Gastroesophageal sphincter (tissue), 4 donors: Measurements from ENCODE around the gene MEGF11. TPM values are rescaled to one million over a fixed set of nuclear protein-coding genes. Genes with fewer than 3 reads are reported as not detected.

Source experiments
- ATAC-seq: fragments of 150-250 bp; one replicate; pipeline ENCODE4 v1.9.1; 2016; ENCODE audit warnings: mild to moderate bottlenecking, moderate library complexity
- H3K27ac ChIP-seq, 4 donors: fragments of 200-600 bp; sonication (generic) in 3 of 4; 1 replicate in 3 of 4; 2 replicates in 1 of 4; pipeline ENCODE4 v1.5.1; 2016 to 2019
- H3K27me3 ChIP-seq: fragments of 200-600 bp; sonication (generic); one replicate; pipeline ENCODE4 v1.5.1; 2019
- H3K36me3 ChIP-seq, 2 donors: fragments of 200-600 bp; sonication (generic); one replicate each; pipeline ENCODE4 v1.5.1; 2019; ENCODE audit warnings: control low read depth in 1 of 2
- H3K4me1 ChIP-seq, 3 donors: fragments of 200-600 bp; sonication (generic); 1 replicate in 2 of 3; 2 replicates in 1 of 3; pipeline ENCODE4 v1.5.1; 2016 to 2019; ENCODE audit warnings: control low read depth in 2 of 3
- H3K4me3 ChIP-seq, 2 donors: fragments of 200-600 bp; sonication (generic); one replicate each; pipeline ENCODE4 v1.5.1; 2019; ENCODE audit warnings: mild to moderate bottlenecking in 1 of 2, moderate library complexity in 1 of 2
- H3K9me3 ChIP-seq, 3 donors: fragments of 200-600 bp; sonication (generic); one replicate each; pipeline ENCODE4 v1.5.1; 2017 to 2019; ENCODE audit warnings: control low read depth in 2 of 3
- CTCF ChIP-seq, 4 experiments: fragments of 200-600 bp in 2 of 4; fragments of 450-650 bp in 2 of 4; sonication (generic) in 1 of 4; IDR thresholded peaks; one replicate each; pipeline ENCODE4 v1.5.1; 2017 to 2019; ENCODE audit warnings: antibody characterized with exemption in 4 of 4, mild to moderate bottlenecking in 2 of 4, moderate library complexity in 2 of 4
- EP300 ChIP-seq: sonication (generic); formaldehyde crosslinking; IDR thresholded peaks from one replicate; pipeline ENCODE4 v1.6.1; 2017; ENCODE audit warnings: antibody characterized with exemption, mild to moderate bottlenecking
- POLR2A ChIP-seq, 2 donors: fragments of 450-650 bp; IDR thresholded peaks; one replicate each; pipeline ENCODE4 v1.6.1; 2017; ENCODE audit warnings: antibody characterized with exemption in 2 of 2, mild to moderate bottlenecking in 2 of 2, moderate library complexity in 1 of 2
- POLR2AphosphoS5 ChIP-seq: sonication (generic); formaldehyde crosslinking; IDR thresholded peaks from one replicate; pipeline ENCODE4 v1.6.1; 2017; ENCODE audit warnings: antibody characterized with exemption
- WGBS, 2 donors: methylation state at CpG; one replicate each; pipeline ENCODE4 v1.1.5; 2018; ENCODE audit warnings: low coverage in 1 of 2; 5-methylcytosine and 5-hydroxymethylcytosine counted together
- total RNA-seq, 4 donors: library from RNA; depleted of rRNA; stranded (reverse); fragments of >200 nt; gene quantifications; one replicate each; pipeline ENCODE4 v1.1.0, GENCODE V29; 2016

MEGF11 gene
- total RNA-seq, 4 donors from 2014 or later = 0.08 TPM; not detected in 3

GRCh38 chr15:66131200-66131599, 122.3 kb downstream of the MEGF11 start:
- Histone ChIP-seq H3K4me3 (no peak overlapping the region), H3K27me3 (peaks cover 26% of the 10 kb centered on the region), H3K9me3 (no peaks in the 10 kb centered on the region), H3K27ac (no peak overlapping the region), H3K4me1 (no peaks in the 10 kb centered on the region), H3K36me3 (no peaks in the 10 kb centered on the region)
- TF ChIP-seq EP300 (no peak), POLR2A (IDR thresholded peaks at IDR 0.05) (no peak), POLR2AphosphoS5 (no peak), CTCF (IDR thresholded peaks at IDR 0.05) (no peak)
- WGBS, 2 donors = 100% methylated on average over 1 of the region's 4 CpGs
- no peak for ATAC-seq

GRCh38 chr15:66130496-66131034, 123.0 kb downstream of the MEGF11 start:
- no peaks in the 10 kb centered on the region for H3K4me1 ChIP-seq
- H3K36me3 ChIP-seq = no peaks in the 10 kb centered on the region
- WGBS, 2 donors = 65 to 69% methylated on average over 3 of the region's 3 CpGs
- H3K27ac ChIP-seq = no peak overlapping the region
- no peak for ATAC-seq
- H3K4me3 ChIP-seq = no peak overlapping the region
- no peak for TF ChIP-seq POLR2AphosphoS5
- TF ChIP-seq CTCF (IDR thresholded peaks at IDR 0.05) = no peak
- no peak for TF ChIP-seq EP300
- no peak for TF ChIP-seq POLR2A (IDR thresholded peaks at IDR 0.05)
- no peaks in the 10 kb centered on the region for H3K9me3 ChIP-seq
- peaks cover 33% of the 10 kb centered on the region for H3K27me3 ChIP-seq

- Histone ChIP-seq H3K4me3 (no peak overlapping the region), H3K9me3 (no peaks in the 10 kb centered on the region), H3K27ac (no peak overlapping the region), H3K27me3 (peaks cover 42% of the 10 kb centered on the region), H3K36me3 (no peaks in the 10 kb centered on the region), H3K4me1 (no peaks in the 10 kb centered on the region)
- no peak for ATAC-seq
- TF ChIP-seq CTCF (IDR thresholded peaks at IDR 0.05) = no peak
- no peak for TF ChIP-seq POLR2AphosphoS5
- TF ChIP-seq EP300 = no peak
- TF ChIP-seq POLR2A (IDR thresholded peaks at IDR 0.05) = no peak
- 34 to 40% methylated on average over 4 to 6 of the region's 7 CpGs for WGBS, 2 donors
Measured at GRCh38 chr15:66129586-66129985, 124.0 kb downstream of the MEGF11 start.

- ATAC-seq = no peak
- Histone ChIP-seq H3K27ac (no peak overlapping the region), H3K4me3 (no peak overlapping the region), H3K9me3 (no peaks in the 10 kb centered on the region), H3K27me3 (peaks cover 55% of the 10 kb centered on the region), H3K4me1 (no peaks in the 10 kb centered on the region), H3K36me3 (no peaks in the 10 kb centered on the region)
- WGBS, 2 donors = 64% methylated on average over 7 of the region's 8 CpGs; no CpG with 5 or more reads in 1 of the 2 donors
- TF ChIP-seq POLR2AphosphoS5 (no peak), CTCF (IDR thresholded peaks at IDR 0.05) (no peak), EP300 (no peak), POLR2A (IDR thresholded peaks at IDR 0.05) (no peak)
Measured at GRCh38 chr15:66128116-66128680, 125.4 kb downstream of the MEGF11 start.

- TF ChIP-seq POLR2A (IDR thresholded peaks at IDR 0.05) = no peak
- TF ChIP-seq EP300 = no peak
- TF ChIP-seq POLR2AphosphoS5 = no peak
- TF ChIP-seq CTCF (IDR thresholded peaks at IDR 0.05) = no peak
Measured at GRCh38 chr15:66126456-66126855, 127.1 kb downstream of the MEGF11 start.

More at GRCh38 chr15:66126456-66126855, 127.1 kb downstream of the MEGF11 start:
- WGBS, 2 donors = 53 to 58% methylated on average over 3 to 5 of the region's 5 CpGs
- no peak for ATAC-seq
- Histone ChIP-seq H3K27me3 (peaks cover 60% of the 10 kb centered on the region), H3K27ac (no peak overlapping the region), H3K36me3 (no peaks in the 10 kb centered on the region), H3K9me3 (no peaks in the 10 kb centered on the region), H3K4me1 (no peaks in the 10 kb centered on the region), H3K4me3 (no peak overlapping the region)
